ENCODE measurements around the gene PTPRG.

- TF ChIP-seq CTCF (IDR thresholded peaks at IDR 0.05 in 4 of 5, conservative IDR thresholded peaks at IDR 0.05 in 1 of 5): no peak
- no peak for TF ChIP-seq POLR2A (IDR thresholded peaks at IDR 0.05)
These were observed 413.8 kb downstream of the PTPRG start for GRCh38 chr3:61975199-61975598.
